Measurements from ENCODE around the gene CFAP299.

CFAP299 gene

DNA sequence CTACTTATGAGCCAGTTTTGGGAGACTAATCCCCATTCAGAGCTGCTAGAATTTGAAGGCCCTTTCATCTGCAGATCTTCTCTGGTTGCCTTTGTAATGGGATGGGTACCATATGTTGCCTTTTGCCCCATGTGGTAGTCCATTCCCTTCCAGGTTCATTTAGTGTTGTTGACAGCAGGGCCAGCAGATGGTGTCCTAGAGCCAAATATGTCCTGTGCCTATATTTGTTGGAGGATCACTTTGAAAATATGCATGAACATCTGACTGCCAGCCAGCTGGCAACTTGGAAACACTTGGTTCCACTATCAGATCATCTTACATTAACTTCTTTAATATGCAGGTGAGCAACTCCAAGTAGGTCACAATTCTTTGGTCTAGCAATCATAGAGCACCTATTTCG is 30.4 kb downstream of the CFAP299 start:
- Histone ChIP-seq H3K36me3 (no peaks in the 10 kb centered on the region), H3K27me3 (peaks cover 10% of the 10 kb centered on the region), H3K4me1 (ENCODE audit: control insufficient read depth in 1 of 2, insufficient read depth in 1 of 2, low read depth in 1 of 2, low read length in 1 of 2) (no peaks in the 10 kb centered on the region), H3K27ac (no peak overlapping the region), H3K4me3 (ENCODE audit: low read depth in 1 of 2, low read length in 1 of 2) (no peak overlapping the region), H3K9me3 (no peaks in the 10 kb centered on the region)
- TF ChIP-seq, protein P1, sequence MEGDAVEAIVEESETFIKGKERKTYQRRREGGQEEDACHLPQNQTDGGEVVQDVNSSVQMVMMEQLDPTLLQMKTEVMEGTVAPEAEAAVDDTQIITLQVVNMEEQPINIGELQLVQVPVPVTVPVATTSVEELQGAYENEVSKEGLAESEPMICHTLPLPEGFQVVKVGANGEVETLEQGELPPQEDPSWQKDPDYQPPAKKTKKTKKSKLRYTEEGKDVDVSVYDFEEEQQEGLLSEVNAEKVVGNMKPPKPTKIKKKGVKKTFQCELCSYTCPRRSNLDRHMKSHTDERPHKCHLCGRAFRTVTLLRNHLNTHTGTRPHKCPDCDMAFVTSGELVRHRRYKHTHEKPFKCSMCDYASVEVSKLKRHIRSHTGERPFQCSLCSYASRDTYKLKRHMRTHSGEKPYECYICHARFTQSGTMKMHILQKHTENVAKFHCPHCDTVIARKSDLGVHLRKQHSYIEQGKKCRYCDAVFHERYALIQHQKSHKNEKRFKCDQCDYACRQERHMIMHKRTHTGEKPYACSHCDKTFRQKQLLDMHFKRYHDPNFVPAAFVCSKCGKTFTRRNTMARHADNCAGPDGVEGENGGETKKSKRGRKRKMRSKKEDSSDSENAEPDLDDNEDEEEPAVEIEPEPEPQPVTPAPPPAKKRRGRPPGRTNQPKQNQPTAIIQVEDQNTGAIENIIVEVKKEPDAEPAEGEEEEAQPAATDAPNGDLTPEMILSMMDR (IDR thresholded peaks at IDR 0.05) = no peak

DNA sequence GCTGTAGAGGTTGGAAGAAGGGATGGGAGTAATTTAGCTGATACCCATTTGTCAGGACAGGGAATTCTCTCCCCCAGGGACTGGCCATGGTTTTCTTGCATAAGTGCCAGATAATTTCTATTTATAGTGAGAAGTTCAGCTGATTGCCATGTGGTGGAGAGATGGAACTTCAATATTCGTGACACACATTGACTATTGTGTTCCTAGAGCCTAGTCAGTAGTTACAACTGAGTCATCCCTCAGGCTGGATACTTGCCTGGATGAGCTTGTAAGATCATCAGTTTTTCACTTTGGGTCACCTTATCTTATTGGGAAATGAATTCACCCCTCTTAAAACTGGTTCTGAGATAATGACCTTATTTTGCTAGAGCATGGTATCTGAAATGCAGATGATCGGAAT is 32.2 kb downstream of the CFAP299 start:
- TF ChIP-seq, protein P1 (IDR thresholded peaks at IDR 0.05) = no peak
- Histone ChIP-seq H3K27me3 (peaks cover 8% of the 10 kb centered on the region), H3K4me3 (ENCODE audit: low read depth in 1 of 2, low read length in 1 of 2) (no peak overlapping the region), H3K9me3 (no peaks in the 10 kb centered on the region), H3K36me3 (no peaks in the 10 kb centered on the region), H3K4me1 (ENCODE audit: control insufficient read depth in 1 of 2, insufficient read depth in 1 of 2, low read depth in 1 of 2, low read length in 1 of 2) (no peaks in the 10 kb centered on the region), H3K27ac (no peak overlapping the region)

DNA sequence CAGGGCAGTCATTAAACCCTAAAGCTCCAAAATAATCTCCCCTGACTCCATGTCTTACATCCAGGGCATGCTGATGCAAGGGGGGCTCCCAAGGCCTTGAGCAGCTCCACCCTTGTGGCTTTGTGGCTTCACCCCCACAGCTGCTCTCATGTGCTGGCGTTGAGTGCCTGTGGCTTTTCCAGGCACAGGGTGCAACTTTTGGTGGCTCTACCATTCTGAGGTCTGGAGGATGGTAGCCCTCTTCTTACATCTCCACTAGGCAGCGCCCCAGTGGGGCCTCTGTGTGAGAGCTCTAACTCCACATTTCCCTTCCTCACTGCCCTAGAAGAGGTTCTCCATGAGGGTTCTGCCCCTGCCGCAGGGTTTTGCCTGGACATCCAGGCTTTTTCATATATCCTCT is 35.1 kb downstream of the CFAP299 start:
- no peak overlapping the region for H3K4me3 ChIP-seq (ENCODE audit: low read depth in 1 of 2, low read length in 1 of 2)
- no peaks in the 10 kb centered on the region for H3K36me3 ChIP-seq
- TF ChIP-seq, protein P1 (IDR thresholded peaks at IDR 0.05) = no peak
- no peaks in the 10 kb centered on the region for H3K9me3 ChIP-seq
- no peaks in the 10 kb centered on the region for H3K4me1 ChIP-seq (ENCODE audit: control insufficient read depth in 1 of 2, insufficient read depth in 1 of 2, low read depth in 1 of 2, low read length in 1 of 2)
- no peak overlapping the region for H3K27ac ChIP-seq
- no peaks in the 10 kb centered on the region for H3K27me3 ChIP-seq

DNA sequence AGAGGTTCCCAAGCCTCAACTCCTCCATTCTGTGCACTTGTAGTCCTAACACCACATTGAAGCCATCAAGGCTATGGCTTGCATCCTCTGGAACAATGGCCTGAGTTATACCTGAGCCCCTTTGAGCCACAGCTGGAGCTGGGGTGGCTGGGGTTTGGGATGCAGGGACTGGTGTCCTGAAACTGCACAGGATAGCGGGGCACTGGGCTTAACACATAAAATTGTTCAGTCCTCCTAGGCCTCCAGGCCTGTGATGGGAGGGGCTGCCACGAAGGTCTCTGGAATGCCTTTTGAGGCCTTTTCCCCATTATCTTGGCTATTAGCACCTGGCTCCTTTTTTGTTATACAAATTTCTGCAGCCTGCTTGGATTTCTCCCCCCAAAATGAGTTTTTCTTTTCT is 35.5 kb downstream of the CFAP299 start:
- H3K4me3 ChIP-seq (ENCODE audit: low read depth in 1 of 2, low read length in 1 of 2) = no peak overlapping the region
- no peaks in the 10 kb centered on the region for H3K4me1 ChIP-seq (ENCODE audit: control insufficient read depth in 1 of 2, insufficient read depth in 1 of 2, low read depth in 1 of 2, low read length in 1 of 2)
- no peak overlapping the region for H3K27ac ChIP-seq
- TF ChIP-seq, protein P1 (IDR thresholded peaks at IDR 0.05) = no peak
- H3K36me3 ChIP-seq = no peaks in the 10 kb centered on the region
- H3K9me3 ChIP-seq = no peaks in the 10 kb centered on the region
- H3K27me3 ChIP-seq = no peaks in the 10 kb centered on the region

DNA sequence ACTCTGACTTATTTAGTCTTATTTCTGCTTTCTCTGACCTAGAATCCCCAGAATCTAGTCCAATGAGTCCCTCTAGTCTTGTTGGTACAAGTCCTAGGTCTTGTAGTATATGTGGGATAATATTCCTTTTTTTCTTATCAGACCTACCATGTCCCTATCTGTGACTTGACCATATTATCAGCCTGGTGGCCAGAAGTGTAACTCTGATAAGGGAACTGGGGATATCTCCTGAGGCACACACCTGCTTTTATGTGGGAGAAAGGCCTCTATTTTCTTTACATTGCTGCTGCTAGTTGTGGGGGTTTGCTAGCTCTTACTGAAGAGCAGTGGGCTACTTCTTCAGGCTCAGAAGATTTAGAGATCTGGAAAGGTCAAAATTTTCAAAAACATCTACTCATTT is 38.6 kb downstream of the CFAP299 start:
- TF ChIP-seq, protein P1 (IDR thresholded peaks at IDR 0.05) = no peak
- Histone ChIP-seq H3K4me3 (ENCODE audit: low read depth in 1 of 2, low read length in 1 of 2) (no peak overlapping the region), H3K9me3 (no peaks in the 10 kb centered on the region), H3K36me3 (no peaks in the 10 kb centered on the region), H3K27ac (no peak overlapping the region), H3K27me3 (no peaks in the 10 kb centered on the region), H3K4me1 (ENCODE audit: control insufficient read depth in 1 of 2, insufficient read depth in 1 of 2, low read depth in 1 of 2, low read length in 1 of 2) (no peaks in the 10 kb centered on the region)

Data from neutrophil (primary cell).